Measurements from ENCODE around the gene HOXB2.

Gene HOXB2

GRCh38 chr17:48552466-48553189 lies 7.7 kb upstream of the HOXB2 start:
- Histone ChIP-seq H3K4me3 (ENCODE audit: insufficient read depth, low read depth, low read length, poor library complexity, severe bottlenecking) (no peak overlapping the region), H3K27me3 (replicated peaks; ENCODE audit: control insufficient read depth, insufficient read depth, low read length, poor library complexity, severe bottlenecking) (no peaks in the 10 kb centered on the region), H3K9me3 (ENCODE audit: control insufficient read depth, low read length) (no peaks in the 10 kb centered on the region), H3K27ac (ENCODE audit: insufficient read depth, low read length, poor library complexity, severe bottlenecking) (no peak overlapping the region), H3K4me1 (ENCODE audit: control insufficient read depth, insufficient read depth, low read length, poor library complexity, severe bottlenecking) (peaks cover 5% of the 10 kb centered on the region), H3K36me3 (ENCODE audit: control insufficient read depth, insufficient read depth, low read length) (no peaks in the 10 kb centered on the region)
- no peak for DNase-seq

- Histone ChIP-seq H3K4me1 (ENCODE audit: control insufficient read depth, insufficient read depth, low read length, poor library complexity, severe bottlenecking) (peaks cover 6% of the 10 kb centered on the region), H3K36me3 (ENCODE audit: control insufficient read depth, insufficient read depth, low read length) (no peaks in the 10 kb centered on the region), H3K4me3 (ENCODE audit: insufficient read depth, low read depth, low read length, poor library complexity, severe bottlenecking) (no peak overlapping the region), H3K27me3 (replicated peaks; ENCODE audit: control insufficient read depth, insufficient read depth, low read length, poor library complexity, severe bottlenecking) (no peaks in the 10 kb centered on the region), H3K27ac (ENCODE audit: insufficient read depth, low read length, poor library complexity, severe bottlenecking) (no peak overlapping the region), H3K9me3 (ENCODE audit: control insufficient read depth, low read length) (no peaks in the 10 kb centered on the region)
- DNase-seq, result no peak
Observed at GRCh38 chr17:48551596-48552465, 6.9 kb upstream of the HOXB2 start.

GRCh38 chr17:48551214-48551555 lies 6.3 kb upstream of the HOXB2 start:
- H3K27me3 ChIP-seq (replicated peaks; ENCODE audit: control insufficient read depth, insufficient read depth, low read length, poor library complexity, severe bottlenecking), result no peaks in the 10 kb centered on the region
- DNase-seq, result no peak
- H3K36me3 ChIP-seq (ENCODE audit: control insufficient read depth, insufficient read depth, low read length), result no peaks in the 10 kb centered on the region

GRCh38 chr17:48550502-48551213 lies 5.7 kb upstream of the HOXB2 start:
- no peak for DNase-seq
- Histone ChIP-seq H3K4me3 (ENCODE audit: insufficient read depth, low read depth, low read length, poor library complexity, severe bottlenecking) (no peak overlapping the region), H3K27me3 (replicated peaks; ENCODE audit: control insufficient read depth, insufficient read depth, low read length, poor library complexity, severe bottlenecking) (no peaks in the 10 kb centered on the region)

More at GRCh38 chr17:48551214-48551555, 6.3 kb upstream of the HOXB2 start:
- Histone ChIP-seq H3K9me3 (ENCODE audit: control insufficient read depth, low read length) (no peaks in the 10 kb centered on the region), H3K4me1 (ENCODE audit: control insufficient read depth, insufficient read depth, low read length, poor library complexity, severe bottlenecking) (peaks cover 12% of the 10 kb centered on the region), H3K27ac (ENCODE audit: insufficient read depth, low read length, poor library complexity, severe bottlenecking) (no peak overlapping the region), H3K4me3 (ENCODE audit: insufficient read depth, low read depth, low read length, poor library complexity, severe bottlenecking) (no peak overlapping the region)

GRCh38 chr17:48549914-48550501 lies 5.1 kb upstream of the HOXB2 start:
- Histone ChIP-seq H3K27me3 (replicated peaks; ENCODE audit: control insufficient read depth, insufficient read depth, low read length, poor library complexity, severe bottlenecking) (no peaks in the 10 kb centered on the region), H3K4me3 (ENCODE audit: insufficient read depth, low read depth, low read length, poor library complexity, severe bottlenecking) (no peak overlapping the region), H3K4me1 (ENCODE audit: control insufficient read depth, insufficient read depth, low read length, poor library complexity, severe bottlenecking) (peaks cover 12% of the 10 kb centered on the region), H3K27ac (ENCODE audit: insufficient read depth, low read length, poor library complexity, severe bottlenecking) (no peak overlapping the region), H3K9me3 (ENCODE audit: control insufficient read depth, low read length) (no peaks in the 10 kb centered on the region), H3K36me3 (ENCODE audit: control insufficient read depth, insufficient read depth, low read length) (no peaks in the 10 kb centered on the region)
- no peak for DNase-seq

More at GRCh38 chr17:48550502-48551213, 5.7 kb upstream of the HOXB2 start:
- H3K27ac ChIP-seq (ENCODE audit: insufficient read depth, low read length, poor library complexity, severe bottlenecking), result no peak overlapping the region
- H3K4me1 ChIP-seq (ENCODE audit: control insufficient read depth, insufficient read depth, low read length, poor library complexity, severe bottlenecking), result peaks cover 12% of the 10 kb centered on the region
- H3K36me3 ChIP-seq (ENCODE audit: control insufficient read depth, insufficient read depth, low read length), result no peaks in the 10 kb centered on the region
- H3K9me3 ChIP-seq (ENCODE audit: control insufficient read depth, low read length), result no peaks in the 10 kb centered on the region

- H3K27me3 ChIP-seq (replicated peaks; ENCODE audit: control insufficient read depth, insufficient read depth, low read length, poor library complexity, severe bottlenecking), result no peaks in the 10 kb centered on the region
- H3K9me3 ChIP-seq (ENCODE audit: control insufficient read depth, low read length), result no peaks in the 10 kb centered on the region
- no peak for DNase-seq
- no peak overlapping the region for H3K27ac ChIP-seq (ENCODE audit: insufficient read depth, low read length, poor library complexity, severe bottlenecking)
- H3K4me1 ChIP-seq (ENCODE audit: control insufficient read depth, insufficient read depth, low read length, poor library complexity, severe bottlenecking), result peaks cover 16% of the 10 kb centered on the region
- no peaks in the 10 kb centered on the region for H3K36me3 ChIP-seq (ENCODE audit: control insufficient read depth, insufficient read depth, low read length)
- no peak overlapping the region for H3K4me3 ChIP-seq (ENCODE audit: insufficient read depth, low read depth, low read length, poor library complexity, severe bottlenecking)
Observed at GRCh38 chr17:48549281-48549630, 4.3 kb upstream of the HOXB2 start.

GRCh38 chr17:48548523-48549280 lies 3.8 kb upstream of the HOXB2 start:
- H3K4me3 ChIP-seq (ENCODE audit: insufficient read depth, low read depth, low read length, poor library complexity, severe bottlenecking), result no peak overlapping the region
- H3K9me3 ChIP-seq (ENCODE audit: control insufficient read depth, low read length), result no peaks in the 10 kb centered on the region
- DNase-seq, result no peak
- H3K27me3 ChIP-seq (replicated peaks; ENCODE audit: control insufficient read depth, insufficient read depth, low read length, poor library complexity, severe bottlenecking), result no peaks in the 10 kb centered on the region
- H3K27ac ChIP-seq (ENCODE audit: insufficient read depth, low read length, poor library complexity, severe bottlenecking), result peak overlapping the region; percentile 52
- no peaks in the 10 kb centered on the region for H3K36me3 ChIP-seq (ENCODE audit: control insufficient read depth, insufficient read depth, low read length)
- H3K4me1 ChIP-seq (ENCODE audit: control insufficient read depth, insufficient read depth, low read length, poor library complexity, severe bottlenecking), result peaks cover 18% of the 10 kb centered on the region

GRCh38 chr17:48547808-48548522 lies 3.1 kb upstream of the HOXB2 start:
- no peak overlapping the region for H3K4me3 ChIP-seq (ENCODE audit: insufficient read depth, low read depth, low read length, poor library complexity, severe bottlenecking)
- H3K27me3 ChIP-seq (replicated peaks; ENCODE audit: control insufficient read depth, insufficient read depth, low read length, poor library complexity, severe bottlenecking), result no peaks in the 10 kb centered on the region
- peak in 2 of 3 donors; percentile 36 to 41 for DNase-seq
- peaks cover 22% of the 10 kb centered on the region for H3K4me1 ChIP-seq (ENCODE audit: control insufficient read depth, insufficient read depth, low read length, poor library complexity, severe bottlenecking)
- H3K27ac ChIP-seq (ENCODE audit: insufficient read depth, low read length, poor library complexity, severe bottlenecking), result peak overlapping the region; percentile 52
- no peaks in the 10 kb centered on the region for H3K9me3 ChIP-seq (ENCODE audit: control insufficient read depth, low read length)
- no peaks in the 10 kb centered on the region for H3K36me3 ChIP-seq (ENCODE audit: control insufficient read depth, insufficient read depth, low read length)

All from effector memory CD4-positive, alpha-beta T cell (primary cell).